ENCODE measurements around the gene PRDM16.

DNA sequence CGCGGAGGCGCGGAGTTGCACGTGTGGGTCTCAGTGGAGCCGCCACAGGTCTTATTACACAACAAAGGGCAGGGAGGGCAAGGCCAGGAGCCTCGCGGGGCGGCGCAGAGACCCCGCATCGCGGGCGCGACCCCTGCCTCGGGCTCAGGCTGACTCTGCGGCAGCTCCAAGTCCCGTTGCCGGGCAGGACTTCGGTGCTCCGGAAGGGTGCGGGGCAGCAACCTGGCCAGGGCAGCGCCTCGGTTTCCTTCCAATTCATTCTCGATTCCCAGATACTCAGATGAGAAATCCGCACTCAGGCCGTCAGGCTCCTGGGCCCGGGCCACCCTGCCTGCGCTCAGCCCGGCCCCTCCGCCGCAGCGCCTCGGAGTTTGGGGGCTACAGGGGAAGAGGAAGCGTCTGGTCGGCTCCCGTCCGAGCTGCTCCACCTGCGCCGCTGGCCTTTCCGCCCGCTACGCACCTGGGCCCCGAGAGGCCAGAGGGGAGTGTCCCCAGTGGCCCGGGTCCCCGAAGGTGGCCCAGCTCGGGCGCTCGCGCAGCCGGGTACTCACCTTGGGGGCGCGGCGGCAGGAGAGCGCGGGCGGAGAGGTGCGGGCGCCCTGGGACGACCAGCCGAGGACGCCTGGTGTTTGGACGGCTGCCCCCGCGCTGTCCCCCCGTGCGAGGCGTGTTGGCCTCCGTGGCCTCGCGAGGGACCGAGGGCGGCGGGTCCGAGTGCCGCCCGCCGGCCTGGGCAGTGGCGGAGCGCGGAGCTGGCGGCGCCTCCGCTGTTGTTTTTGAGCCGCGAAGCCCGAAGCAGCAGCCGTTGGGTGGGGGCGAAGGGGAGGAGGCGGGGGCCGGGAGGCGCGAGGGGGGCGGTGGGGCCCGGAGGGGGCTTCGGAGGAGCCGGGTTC, 1.1 kb upstream of the PRDM16 start:
- TF ChIP-seq, protein P1, sequence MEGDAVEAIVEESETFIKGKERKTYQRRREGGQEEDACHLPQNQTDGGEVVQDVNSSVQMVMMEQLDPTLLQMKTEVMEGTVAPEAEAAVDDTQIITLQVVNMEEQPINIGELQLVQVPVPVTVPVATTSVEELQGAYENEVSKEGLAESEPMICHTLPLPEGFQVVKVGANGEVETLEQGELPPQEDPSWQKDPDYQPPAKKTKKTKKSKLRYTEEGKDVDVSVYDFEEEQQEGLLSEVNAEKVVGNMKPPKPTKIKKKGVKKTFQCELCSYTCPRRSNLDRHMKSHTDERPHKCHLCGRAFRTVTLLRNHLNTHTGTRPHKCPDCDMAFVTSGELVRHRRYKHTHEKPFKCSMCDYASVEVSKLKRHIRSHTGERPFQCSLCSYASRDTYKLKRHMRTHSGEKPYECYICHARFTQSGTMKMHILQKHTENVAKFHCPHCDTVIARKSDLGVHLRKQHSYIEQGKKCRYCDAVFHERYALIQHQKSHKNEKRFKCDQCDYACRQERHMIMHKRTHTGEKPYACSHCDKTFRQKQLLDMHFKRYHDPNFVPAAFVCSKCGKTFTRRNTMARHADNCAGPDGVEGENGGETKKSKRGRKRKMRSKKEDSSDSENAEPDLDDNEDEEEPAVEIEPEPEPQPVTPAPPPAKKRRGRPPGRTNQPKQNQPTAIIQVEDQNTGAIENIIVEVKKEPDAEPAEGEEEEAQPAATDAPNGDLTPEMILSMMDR (IDR thresholded peaks at IDR 0.05), result no peak
- TF ChIP-seq POLR2A (IDR thresholded peaks at IDR 0.05), result no peak

Data from uterus (tissue), 2 donors.